GM12878 (cell line): ENCODE data around the gene EXOC4.

Experiments
- ATF7 ChIP-seq: fragments of 450-650 bp; IDR thresholded peaks from 2 replicates; pipeline ENCODE4 v1.6.1; 2016; ENCODE audit warnings: low read depth, mild to moderate bottlenecking
- CTCF ChIP-seq, 3 experiments: IDR thresholded peaks in 2 of 3; conservative IDR thresholded peaks in 1 of 3; 2 replicates each; pipeline ENCODE4 v1.5.1; 2011; ENCODE audit warnings: low read depth in 3 of 3, low read length in 3 of 3, mild to moderate bottlenecking in 3 of 3, control low read depth in 2 of 3, moderate library complexity in 2 of 3, inconsistent platforms in 1 of 3, mixed read lengths in 1 of 3; ENCODE audit not compliant: control insufficient read depth in 2 of 3, insufficient read depth in 1 of 3; ENCODE audit errors: extremely low read depth in 1 of 3
- ESRRA ChIP-seq: IDR thresholded peaks from 2 replicates; pipeline ENCODE4 v1.6.1; 2012; ENCODE audit warnings: mild to moderate bottlenecking, low read length, improper control_type of control experiment
- EZH2 ChIP-seq: IDR thresholded peaks from 2 replicates; pipeline ENCODE4 v1.6.1; 2012; ENCODE audit warnings: low read depth, mild to moderate bottlenecking, control low read depth, inconsistent platforms, low read length, borderline replicate concordance; ENCODE audit not compliant: control insufficient read depth
- FOXM1 ChIP-seq: IDR thresholded peaks from 2 replicates; pipeline ENCODE4 v1.6.1; 2012; ENCODE audit warnings: low read depth, mild to moderate bottlenecking, inconsistent platforms, low read length, moderate library complexity
- IRF5 ChIP-seq: fragments of 450-650 bp; IDR thresholded peaks from 2 replicates; pipeline ENCODE4 v1.6.1; 2017; ENCODE audit warnings: borderline replicate concordance
- POLR2AphosphoS2 ChIP-seq: IDR thresholded peaks from 2 replicates; pipeline ENCODE4 v1.6.1; 2011; ENCODE audit warnings: low read depth, mild to moderate bottlenecking, low read length, improper control_type of control experiment, moderate library complexity
- RFX5 ChIP-seq: IDR thresholded peaks from 2 replicates; pipeline ENCODE4 v1.6.1; 2011; ENCODE audit warnings: low read depth, low read length, improper control_type of control experiment
- SPI1 ChIP-seq: IDR thresholded peaks from 2 replicates; pipeline ENCODE4 v1.6.1; 2011; ENCODE audit warnings: low read depth, mild to moderate bottlenecking, low read length, moderate library complexity, borderline replicate concordance; ENCODE audit not compliant: insufficient read depth
- YY1 ChIP-seq: IDR thresholded peaks from 2 replicates; pipeline ENCODE4 v1.6.1; 2011; ENCODE audit warnings: low read depth, mild to moderate bottlenecking, low read length

GRCh38 chr7:133843341-133843740 lies 590.5 kb downstream of the EXOC4 start:
- TF ChIP-seq CTCF (IDR thresholded peaks at IDR 0.05 in 2 of 3, conservative IDR thresholded peaks at IDR 0.05 in 1 of 3; ENCODE audit: control insufficient read depth in 2 of 3, extremely low read depth in 1 of 3, insufficient read depth in 1 of 3, low read depth in 3 of 3, low read length in 3 of 3) (no peak), POLR2AphosphoS2 (no peak), ESRRA (no peak), YY1 (no peak), FOXM1 (no peak), SPI1 (no peak), ATF7 (no peak), EZH2 (no peak), RFX5 (no peak), IRF5 (no peak)
